Measurements from ENCODE around the gene GPC4.

The GPC4 gene

DNA sequence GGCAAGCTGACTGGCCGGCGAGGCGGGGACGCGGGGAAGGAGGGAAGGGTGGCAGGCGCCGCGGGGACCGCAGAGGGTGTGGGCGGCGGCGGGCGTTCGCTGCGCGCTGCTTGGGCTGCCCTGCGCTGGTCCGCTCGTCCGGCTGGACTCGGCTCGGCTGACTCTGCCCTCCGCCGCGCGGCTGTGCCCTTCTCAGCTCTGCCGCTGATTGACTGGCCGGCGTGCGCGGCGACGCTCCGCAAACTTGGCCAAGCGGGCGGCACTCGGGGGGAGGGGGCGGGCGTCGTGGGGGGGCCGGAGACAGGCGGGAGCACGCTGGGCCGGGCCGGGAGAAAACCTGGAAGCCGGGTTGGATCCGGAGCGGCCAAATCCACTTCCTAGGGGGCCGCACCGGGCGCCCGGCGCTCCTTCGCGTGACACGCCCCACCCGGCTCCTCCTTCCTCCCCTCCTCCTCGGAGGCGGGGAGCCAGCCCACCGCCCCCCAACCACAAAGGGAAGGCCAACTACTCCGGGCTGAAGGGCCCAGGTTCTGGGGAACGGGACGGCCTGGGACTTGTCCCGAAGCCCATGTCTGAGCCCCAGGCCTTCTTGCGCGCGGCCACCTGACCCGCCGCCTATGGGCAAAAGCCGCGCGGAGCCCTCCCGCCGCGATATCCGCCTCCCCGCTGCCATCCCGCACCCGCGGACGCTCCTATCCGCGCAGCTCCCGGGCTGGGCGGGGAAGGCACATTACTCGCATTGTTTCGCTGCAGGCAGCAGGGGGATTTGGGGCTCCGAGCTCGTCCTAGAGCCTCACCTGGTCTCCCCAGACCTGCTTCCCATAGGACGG lies at the start of gene GPC4:
Gene GPC4 (minus strand): TSS at position 214 of the 830 bp plus-strand sequence. CDS start 524 bp downstream, outside the sequence.
- DNase-seq (ENCODE audit: low read depth) = peak; percentile 41
- peak within 1 kb of the TSS; percentile 58 for H3K4me3 ChIP-seq (ENCODE audit: low read depth, low read length)
- TF ChIP-seq, protein P1, sequence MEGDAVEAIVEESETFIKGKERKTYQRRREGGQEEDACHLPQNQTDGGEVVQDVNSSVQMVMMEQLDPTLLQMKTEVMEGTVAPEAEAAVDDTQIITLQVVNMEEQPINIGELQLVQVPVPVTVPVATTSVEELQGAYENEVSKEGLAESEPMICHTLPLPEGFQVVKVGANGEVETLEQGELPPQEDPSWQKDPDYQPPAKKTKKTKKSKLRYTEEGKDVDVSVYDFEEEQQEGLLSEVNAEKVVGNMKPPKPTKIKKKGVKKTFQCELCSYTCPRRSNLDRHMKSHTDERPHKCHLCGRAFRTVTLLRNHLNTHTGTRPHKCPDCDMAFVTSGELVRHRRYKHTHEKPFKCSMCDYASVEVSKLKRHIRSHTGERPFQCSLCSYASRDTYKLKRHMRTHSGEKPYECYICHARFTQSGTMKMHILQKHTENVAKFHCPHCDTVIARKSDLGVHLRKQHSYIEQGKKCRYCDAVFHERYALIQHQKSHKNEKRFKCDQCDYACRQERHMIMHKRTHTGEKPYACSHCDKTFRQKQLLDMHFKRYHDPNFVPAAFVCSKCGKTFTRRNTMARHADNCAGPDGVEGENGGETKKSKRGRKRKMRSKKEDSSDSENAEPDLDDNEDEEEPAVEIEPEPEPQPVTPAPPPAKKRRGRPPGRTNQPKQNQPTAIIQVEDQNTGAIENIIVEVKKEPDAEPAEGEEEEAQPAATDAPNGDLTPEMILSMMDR (conservative IDR thresholded peaks at IDR 0.05; ENCODE audit: low read depth, low read length) = no peak

DNA sequence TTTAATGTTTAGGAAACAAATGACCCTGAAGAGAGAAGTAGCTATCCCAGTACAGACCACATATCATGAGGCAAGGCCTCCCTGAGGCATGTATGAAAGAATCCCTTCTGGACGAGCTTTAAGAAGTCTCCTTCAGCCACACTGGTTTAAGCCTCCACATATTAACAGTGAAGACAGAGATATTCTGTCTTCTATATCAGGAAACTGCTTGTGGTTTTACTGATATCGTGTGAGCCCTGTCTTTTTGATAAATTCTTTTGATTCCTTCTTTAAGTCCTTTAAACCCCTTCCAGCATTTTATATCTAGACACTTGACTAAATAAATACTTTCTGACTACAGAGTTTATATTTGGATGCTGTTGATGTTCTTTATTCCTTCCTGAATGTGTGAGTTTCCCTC lies 45.9 kb upstream of the GPC4 start:
- no peak for DNase-seq (ENCODE audit: low read depth)
- TF ChIP-seq, protein P1 (conservative IDR thresholded peaks at IDR 0.05; ENCODE audit: low read depth, low read length) = no peak
- H3K4me3 ChIP-seq (ENCODE audit: low read depth, low read length) = no peak overlapping the region

DNA sequence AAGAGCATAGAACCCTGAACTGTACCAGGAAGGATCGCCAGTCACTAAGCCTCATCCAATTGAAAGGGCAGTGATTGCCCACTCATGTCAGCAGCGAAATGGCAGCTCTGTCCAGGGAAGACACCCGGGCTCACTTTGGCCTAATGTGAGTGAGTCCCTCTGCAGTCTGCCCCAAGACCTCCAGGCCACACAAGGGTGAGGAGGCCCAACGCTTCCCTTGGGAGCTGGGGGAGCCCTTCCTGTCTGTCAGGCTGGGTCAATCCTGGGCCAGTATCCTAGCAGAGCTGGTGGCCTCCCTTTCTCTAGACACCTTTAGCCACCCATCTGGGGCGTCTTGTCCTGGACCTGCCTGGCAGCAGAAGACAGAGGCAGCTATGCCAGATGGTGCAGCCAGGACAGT lies 39.6 kb upstream of the GPC4 start:
- no peak overlapping the region for H3K4me3 ChIP-seq (ENCODE audit: low read depth, low read length)
- DNase-seq (ENCODE audit: low read depth) = no peak
- TF ChIP-seq, protein P1 (conservative IDR thresholded peaks at IDR 0.05; ENCODE audit: low read depth, low read length) = no peak

- TF ChIP-seq, protein P1 (conservative IDR thresholded peaks at IDR 0.05; ENCODE audit: low read depth, low read length) = no peak
- DNase-seq (ENCODE audit: low read depth) = no peak
- H3K4me3 ChIP-seq (ENCODE audit: low read depth, low read length) = no peak overlapping the region
Measured at GRCh38 chrX:133454491-133454914, 39.2 kb upstream of the GPC4 start.

GRCh38 chrX:133448512-133449076 lies 33.3 kb upstream of the GPC4 start:
- DNase-seq (ENCODE audit: low read depth) = no peak

GRCh38 chrX:133444952-133445831 lies 29.9 kb upstream of the GPC4 start:
- peak overlapping the region; percentile 7 for H3K4me3 ChIP-seq (ENCODE audit: low read depth, low read length)
- TF ChIP-seq, protein P1 (conservative IDR thresholded peaks at IDR 0.05; ENCODE audit: low read depth, low read length) = no peak
- DNase-seq (ENCODE audit: low read depth) = no peak

More at GRCh38 chrX:133448512-133449076, 33.3 kb upstream of the GPC4 start:
- TF ChIP-seq, protein P1 (conservative IDR thresholded peaks at IDR 0.05; ENCODE audit: low read depth, low read length) = no peak
- no peak overlapping the region for H3K4me3 ChIP-seq (ENCODE audit: low read depth, low read length)

Data from choroid plexus epithelial cell (primary cell).